H9 (cell line): ENCODE data around the gene MANSC4. TPM values are rescaled to one million over a fixed set of nuclear protein-coding genes. Genes with fewer than 3 reads are reported as not detected.

Source experiments
- DNase-seq: peaks from one replicate; pipeline ENCODE4 v3.0.0-alpha.2; 2017
- H2AFZ ChIP-seq: one replicate; pipeline ENCODE4 v1.6.1; 2013; ENCODE audit warnings: mild to moderate bottlenecking, low read length, control low read depth, moderate library complexity
- H2AK5ac ChIP-seq: 2 replicates; pipeline ENCODE4 v1.6.1; 2013; ENCODE audit warnings: low read length, control low read depth, mixed read lengths; ENCODE audit not compliant: insufficient read length
- H2BK120ac ChIP-seq: one replicate; pipeline ENCODE4 v1.6.1; 2013; ENCODE audit warnings: low read depth, mild to moderate bottlenecking, low read length, control low read depth, inconsistent platforms; ENCODE audit not compliant: poor library complexity, severe bottlenecking
- H2BK12ac ChIP-seq: 2 replicates; pipeline ENCODE4 v1.6.1; 2013; ENCODE audit warnings: low read length, control low read depth, mixed read lengths, low read depth; ENCODE audit not compliant: insufficient read length
- H2BK15ac ChIP-seq: 2 replicates; pipeline ENCODE4 v1.6.1; 2013; ENCODE audit warnings: low read depth, low read length, control low read depth
- H2BK20ac ChIP-seq: one replicate; pipeline ENCODE4 v1.6.1; 2013; ENCODE audit warnings: low read depth, mild to moderate bottlenecking, low read length, control low read depth, inconsistent platforms; ENCODE audit not compliant: poor library complexity, severe bottlenecking
- H2BK5ac ChIP-seq: 2 replicates; pipeline ENCODE4 v1.6.1; 2013; ENCODE audit warnings: low read length, control low read depth, mixed read lengths; ENCODE audit not compliant: insufficient read length
- H3K14ac ChIP-seq: 2 replicates; pipeline ENCODE4 v1.6.1; 2013; ENCODE audit warnings: low read length, control low read depth; ENCODE audit not compliant: insufficient read depth
- H3K18ac ChIP-seq: 2 replicates; pipeline ENCODE4 v1.6.1; 2013; ENCODE audit warnings: low read depth, mild to moderate bottlenecking, mixed read lengths, low read length, control low read depth; ENCODE audit not compliant: insufficient read length
- H3K23ac ChIP-seq: 2 replicates; pipeline ENCODE4 v1.6.1; 2013; ENCODE audit warnings: low read length, control low read depth, mixed read lengths, low read depth; ENCODE audit not compliant: insufficient read length
- H3K23me2 ChIP-seq: 2 replicates; pipeline ENCODE4 v1.6.1; 2013; ENCODE audit warnings: low read depth, mild to moderate bottlenecking, mixed read lengths, low read length, control low read depth; ENCODE audit not compliant: insufficient read length, poor library complexity, severe bottlenecking
- H3K27ac ChIP-seq: 2 replicates; pipeline ENCODE4 v1.5.1; 2013; ENCODE audit warnings: low read length, control low read depth, mixed read lengths, low read depth; ENCODE audit not compliant: insufficient read length
- H3K27me3 ChIP-seq: 2 replicates; pipeline ENCODE4 v1.6.1; 2013; ENCODE audit warnings: low read length, control low read depth, inconsistent platforms; ENCODE audit not compliant: insufficient read depth
- H3K4ac ChIP-seq: 2 replicates; pipeline ENCODE4 v1.6.1; 2013; ENCODE audit warnings: low read depth, mild to moderate bottlenecking, control low read depth, inconsistent platforms, low read length, moderate library complexity
- H3K4me1 ChIP-seq: 2 replicates; pipeline ENCODE4 v1.6.1; 2013; ENCODE audit warnings: low read length, control low read depth, inconsistent platforms; ENCODE audit not compliant: insufficient read depth
- H3K4me2 ChIP-seq: 2 replicates; pipeline ENCODE4 v1.6.1; 2013; ENCODE audit warnings: low read length, control low read depth, mixed read lengths; ENCODE audit not compliant: insufficient read length, insufficient read depth
- H3K56ac ChIP-seq: 2 replicates; pipeline ENCODE4 v1.6.1; 2013; ENCODE audit warnings: low read depth, mild to moderate bottlenecking, mixed read lengths, low read length, control low read depth; ENCODE audit not compliant: insufficient read length
- H3K79me1 ChIP-seq: 2 replicates; pipeline ENCODE4 v1.6.1; 2013; ENCODE audit warnings: low read depth, mild to moderate bottlenecking, moderate library complexity, low read length, control low read depth, inconsistent platforms; ENCODE audit not compliant: insufficient read depth, poor library complexity, severe bottlenecking
- H3K79me2 ChIP-seq: 2 replicates; pipeline ENCODE4 v1.6.1; 2013; ENCODE audit warnings: low read length, control low read depth, inconsistent platforms; ENCODE audit not compliant: insufficient read depth
- H3K9ac ChIP-seq: 2 replicates; pipeline ENCODE4 v1.6.1; 2013; ENCODE audit warnings: low read length, control low read depth, mixed read lengths; ENCODE audit not compliant: insufficient read length; ENCODE audit errors: extremely low read depth
- H3K9me3 ChIP-seq: one replicate; pipeline ENCODE4 v1.6.1; 2013; ENCODE audit warnings: low read depth, low read length, inconsistent platforms; ENCODE audit not compliant: control insufficient read depth
- H3T11ph ChIP-seq: one replicate; pipeline ENCODE4 v1.6.1; 2013; ENCODE audit warnings: mild to moderate bottlenecking, low read length, control low read depth, inconsistent platforms
- H4K20me1 ChIP-seq: one replicate; pipeline ENCODE4 v1.6.1; 2013; ENCODE audit not compliant: control insufficient read depth, insufficient read length, insufficient read depth
- H4K5ac ChIP-seq: 2 replicates; pipeline ENCODE4 v1.6.1; 2013; ENCODE audit warnings: low read depth, mild to moderate bottlenecking, mixed read lengths, low read length, control low read depth; ENCODE audit not compliant: insufficient read length
- H4K8ac ChIP-seq: replicated peaks from 2 replicates; pipeline ENCODE4 v1.6.1; 2013; ENCODE audit warnings: low read length, control low read depth, mixed read lengths, low read depth; ENCODE audit not compliant: insufficient read length
- H4K91ac ChIP-seq: 2 replicates; pipeline ENCODE4 v1.6.1; 2013; ENCODE audit warnings: low read depth, mild to moderate bottlenecking, moderate library complexity, mixed read lengths, low read length, control low read depth; ENCODE audit not compliant: insufficient read length
- H3K27ac Mint-ChIP-seq, 3 experiments: 2 replicates in 2 of 3; 3 replicates in 1 of 3; pipeline ENCODE4 v1.8.0; 2020 to 2021; ENCODE audit warnings: mixed read lengths in 3 of 3, mild to moderate bottlenecking in 1 of 3, moderate library complexity in 1 of 3
- H3K27me3 Mint-ChIP-seq: 2 replicates; pipeline ENCODE4 v1.8.0; 2021; ENCODE audit warnings: low read depth, mild to moderate bottlenecking, moderate library complexity, mixed read lengths
- H3K36me3 Mint-ChIP-seq, 3 experiments: 2 replicates in 2 of 3; 3 replicates in 1 of 3; pipeline ENCODE4 v1.8.0; 2020 to 2021; ENCODE audit warnings: low read depth in 3 of 3, mixed read lengths in 3 of 3; ENCODE audit not compliant: insufficient read depth in 1 of 3
- H3K4me1 Mint-ChIP-seq, 2 experiments: 2 replicates each; pipeline ENCODE4 v1.8.0; 2020; ENCODE audit warnings: mixed read lengths in 2 of 2
- H3K4me3 Mint-ChIP-seq, 2 experiments: 2 replicates in 1 of 2; 3 replicates in 1 of 2; pipeline ENCODE4 v1.8.0; 2020 to 2021; ENCODE audit warnings: mild to moderate bottlenecking in 2 of 2, mixed read lengths in 2 of 2, moderate library complexity in 1 of 2
- H3K9me3 Mint-ChIP-seq, 2 experiments: 2 replicates in 1 of 2; 3 replicates in 1 of 2; pipeline ENCODE4 v1.8.0; 2020; ENCODE audit warnings: mild to moderate bottlenecking in 2 of 2, mixed read lengths in 2 of 2, moderate library complexity in 1 of 2
- CTCF ChIP-seq: fragments of 200-600 bp; sonication (generic); conservative IDR thresholded peaks from 3 replicates; pipeline ENCODE4 v1.8.0; 2021; ENCODE audit warnings: antibody characterized with exemption, mild to moderate bottlenecking
- WGBS: extraction: QIAGEN DNeasy Blood & Tissue Kit; methylation state at CpG from one replicate; pipeline ENCODE4 v1.1.7; 2013; ENCODE audit warnings: missing lambda C conversion rate, low lambda C conversion rate, mixed read lengths; ENCODE audit not compliant: insufficient read length; ENCODE audit errors: extremely low coverage; 5-methylcytosine and 5-hydroxymethylcytosine counted together
- total RNA-seq: library from RNA; stranded (reverse); gene quantifications from 2 replicates; pipeline ENCODE4 v1.2.1, GENCODE V29; 2021

Gene MANSC4
- total RNA-seq, 1 experiment from 2014 or later = not detected

- Histone ChIP-seq H3K56ac (no peak overlapping the region), H3K4me2 (no peak overlapping the region), H2AFZ (no peak overlapping the region), H2BK120ac (no peak overlapping the region), H3K14ac (no peak overlapping the region), H3K4ac (no peak overlapping the region), H2AK5ac (no peak overlapping the region), H3K18ac (no peak overlapping the region), H3K9ac (no peak overlapping the region), H3K79me1 (no peaks in the 10 kb centered on the region), H4K8ac (no peak overlapping the region), H3K4me1 (no peaks in the 10 kb centered on the region), H2BK12ac (no peak overlapping the region), H3K9me3 (no peaks in the 10 kb centered on the region), H3K27ac (no peak overlapping the region), H3T11ph (no peak overlapping the region), H4K5ac (no peak overlapping the region), H2BK5ac (no peak overlapping the region), H2BK15ac (no peak overlapping the region), H3K23me2 (no peaks in the 10 kb centered on the region), H2BK20ac (no peak overlapping the region), H3K79me2 (no peaks in the 10 kb centered on the region), H3K27me3 (no peaks in the 10 kb centered on the region), H4K20me1 (no peaks in the 10 kb centered on the region), H3K23ac (no peak overlapping the region), H4K91ac (no peak overlapping the region)
- Mint-ChIP-seq H3K4me1 (no peaks in the 10 kb centered on the region), H3K9me3 (no peaks in the 10 kb centered on the region), H3K4me3 (no peak overlapping the region), H3K27ac (no peak overlapping the region), H3K36me3 (no peaks in the 10 kb centered on the region), H3K27me3 (no peaks in the 10 kb centered on the region)
- DNase-seq = no peak
- no peak for TF ChIP-seq CTCF
- WGBS = no CpG with 5 or more reads among the region's 3 CpGs
Observed at GRCh38 chr12:27766587-27766986, 13.4 kb downstream of the MANSC4 start.
